ENCODE results near the gene SSUH2.
"Not testable (repeated sequence)": the region's sequence is repeated elsewhere in the genome, so short reads cannot be mapped to it uniquely, and the experiment has no call there.

SSUH2 gene

GRCh38 chr3:8644748-8645390 lies at the start of gene SSUH2:
Gene SSUH2 (minus strand): TSS chr3:8644798. CDS start chr3:8644758, 40 bp downstream.
- no peak for DNase-seq
- Mint-ChIP-seq H3K27ac (no peak within 1 kb of the TSS), H3K4me1 (ENCODE audit: low read depth) (no peaks in the 10 kb centered on the region), H3K4me3 (no peak within 1 kb of the TSS), H3K9me3 (no peaks in the 10 kb centered on the region), H3K36me3 (ENCODE audit: low read depth) (no peaks in the 10 kb centered on the region), H3K27me3 (peaks cover 2% of the 10 kb centered on the region)

GRCh38 chr3:8691295-8691694 lies 46.7 kb upstream of the SSUH2 start:
- H3K36me3 Mint-ChIP-seq (ENCODE audit: low read depth); H3K27ac Mint-ChIP-seq; H3K4me3 Mint-ChIP-seq; H3K27me3 Mint-ChIP-seq; H3K4me1 Mint-ChIP-seq (ENCODE audit: low read depth); H3K9me3 Mint-ChIP-seq; DNase-seq: not testable (repeated sequence)

- not testable (repeated sequence) for H3K4me3 Mint-ChIP-seq; H3K9me3 Mint-ChIP-seq; H3K36me3 Mint-ChIP-seq (ENCODE audit: low read depth); H3K4me1 Mint-ChIP-seq (ENCODE audit: low read depth); DNase-seq; H3K27ac Mint-ChIP-seq
- peaks cover 28% of the 10 kb centered on the region for H3K27me3 Mint-ChIP-seq
These were observed 40.4 kb upstream of the SSUH2 start for GRCh38 chr3:8684992-8685391.

GRCh38 chr3:8682850-8683574 lies 38.4 kb upstream of the SSUH2 start:
- not testable (repeated sequence) for H3K4me3 Mint-ChIP-seq; H3K36me3 Mint-ChIP-seq (ENCODE audit: low read depth); DNase-seq; H3K27ac Mint-ChIP-seq; H3K9me3 Mint-ChIP-seq; H3K4me1 Mint-ChIP-seq (ENCODE audit: low read depth)
- H3K27me3 Mint-ChIP-seq = peaks cover 38% of the 10 kb centered on the region

GRCh38 chr3:8681881-8682538 lies 37.4 kb upstream of the SSUH2 start:
- not testable (repeated sequence) for H3K4me1 Mint-ChIP-seq (ENCODE audit: low read depth); H3K9me3 Mint-ChIP-seq; H3K4me3 Mint-ChIP-seq; H3K27ac Mint-ChIP-seq; DNase-seq; H3K36me3 Mint-ChIP-seq (ENCODE audit: low read depth)
- peaks cover 39% of the 10 kb centered on the region for H3K27me3 Mint-ChIP-seq

GRCh38 chr3:8681349-8681748 lies 36.8 kb upstream of the SSUH2 start:
- Mint-ChIP-seq H3K9me3 (no peaks in the 10 kb centered on the region), H3K27ac (no peak overlapping the region), H3K36me3 (ENCODE audit: low read depth) (no peaks in the 10 kb centered on the region), H3K4me3 (no peak overlapping the region), H3K27me3 (peaks cover 39% of the 10 kb centered on the region), H3K4me1 (ENCODE audit: low read depth) (peaks cover 4% of the 10 kb centered on the region)
- no peak for DNase-seq

- H3K4me3 Mint-ChIP-seq; H3K27ac Mint-ChIP-seq; H3K36me3 Mint-ChIP-seq (ENCODE audit: low read depth); DNase-seq; H3K9me3 Mint-ChIP-seq; H3K4me1 Mint-ChIP-seq (ENCODE audit: low read depth): not testable (repeated sequence)
- H3K27me3 Mint-ChIP-seq = peaks cover 39% of the 10 kb centered on the region
These were observed 35.4 kb upstream of the SSUH2 start for GRCh38 chr3:8679817-8680553.

- Mint-ChIP-seq H3K36me3 (ENCODE audit: low read depth) (no peaks in the 10 kb centered on the region), H3K9me3 (no peaks in the 10 kb centered on the region), H3K27me3 (peaks cover 34% of the 10 kb centered on the region), H3K4me3 (no peak overlapping the region), H3K4me1 (ENCODE audit: low read depth) (peaks cover 4% of the 10 kb centered on the region), H3K27ac (no peak overlapping the region)
- no peak for DNase-seq
These were observed 34.2 kb upstream of the SSUH2 start for GRCh38 chr3:8678751-8679150.

GRCh38 chr3:8677258-8677657 lies 32.7 kb upstream of the SSUH2 start:
- H3K4me3 Mint-ChIP-seq; H3K9me3 Mint-ChIP-seq; H3K27ac Mint-ChIP-seq; DNase-seq; H3K36me3 Mint-ChIP-seq (ENCODE audit: low read depth); H3K4me1 Mint-ChIP-seq (ENCODE audit: low read depth): not testable (repeated sequence)
- H3K27me3 Mint-ChIP-seq = peaks cover 20% of the 10 kb centered on the region

GRCh38 chr3:8675591-8675990 lies 31.0 kb upstream of the SSUH2 start:
- not testable (repeated sequence) for H3K36me3 Mint-ChIP-seq (ENCODE audit: low read depth); DNase-seq; H3K4me1 Mint-ChIP-seq (ENCODE audit: low read depth); H3K27ac Mint-ChIP-seq; H3K4me3 Mint-ChIP-seq; H3K9me3 Mint-ChIP-seq
- peaks cover 17% of the 10 kb centered on the region for H3K27me3 Mint-ChIP-seq

- Mint-ChIP-seq H3K9me3 (peaks cover 2% of the 10 kb centered on the region), H3K27ac (no peak overlapping the region)
These were observed 28.6 kb upstream of the SSUH2 start for GRCh38 chr3:8673083-8673737.

GRCh38 chr3:8669019-8669418 lies 24.4 kb upstream of the SSUH2 start:
- Mint-ChIP-seq H3K27ac (no peak overlapping the region), H3K4me3 (no peak overlapping the region), H3K9me3 (peaks cover 2% of the 10 kb centered on the region), H3K4me1 (ENCODE audit: low read depth) (no peaks in the 10 kb centered on the region), H3K36me3 (ENCODE audit: low read depth) (no peaks in the 10 kb centered on the region), H3K27me3 (peaks cover 14% of the 10 kb centered on the region)
- no peak for DNase-seq

More at GRCh38 chr3:8673083-8673737, 28.6 kb upstream of the SSUH2 start:
- H3K4me1 Mint-ChIP-seq (ENCODE audit: low read depth) = no peaks in the 10 kb centered on the region
- H3K36me3 Mint-ChIP-seq (ENCODE audit: low read depth) = no peaks in the 10 kb centered on the region
- H3K27me3 Mint-ChIP-seq = peaks cover 4% of the 10 kb centered on the region
- no peak overlapping the region for H3K4me3 Mint-ChIP-seq
- no peak for DNase-seq

GRCh38 chr3:8668216-8668615 lies 23.6 kb upstream of the SSUH2 start:
- no peaks in the 10 kb centered on the region for H3K4me1 Mint-ChIP-seq (ENCODE audit: low read depth)

GRCh38 chr3:8667463-8668091 lies 23.0 kb upstream of the SSUH2 start:
- no peak overlapping the region for H3K4me3 Mint-ChIP-seq

More at GRCh38 chr3:8668216-8668615, 23.6 kb upstream of the SSUH2 start:
- no peak for DNase-seq
- Mint-ChIP-seq H3K9me3 (peaks cover 2% of the 10 kb centered on the region), H3K27ac (no peak overlapping the region), H3K4me3 (no peak overlapping the region), H3K36me3 (ENCODE audit: low read depth) (no peaks in the 10 kb centered on the region), H3K27me3 (peaks cover 19% of the 10 kb centered on the region)

More at GRCh38 chr3:8667463-8668091, 23.0 kb upstream of the SSUH2 start:
- DNase-seq = no peak
- Mint-ChIP-seq H3K27ac (no peak overlapping the region), H3K36me3 (ENCODE audit: low read depth) (no peaks in the 10 kb centered on the region), H3K4me1 (ENCODE audit: low read depth) (no peaks in the 10 kb centered on the region), H3K9me3 (peaks cover 2% of the 10 kb centered on the region), H3K27me3 (peaks cover 23% of the 10 kb centered on the region)

Measured in activated T-cell treated with anti-CD3 and anti-CD28 coated beads, Interleukin-2, amount 50 U/mL, for 24 hours (primary cell).